ENCODE results near the gene CREB5. TPM values are rescaled to one million over a fixed set of nuclear protein-coding genes. Genes with fewer than 3 reads are reported as not detected.
A peak's percentile ranks its signal among the peaks of the same experiment; 100 is the strongest.

CREB5 gene
- total RNA-seq, 4 donors from 2014 or later, result 6.6 to 18.6 (median 12.6) TPM

DNA sequence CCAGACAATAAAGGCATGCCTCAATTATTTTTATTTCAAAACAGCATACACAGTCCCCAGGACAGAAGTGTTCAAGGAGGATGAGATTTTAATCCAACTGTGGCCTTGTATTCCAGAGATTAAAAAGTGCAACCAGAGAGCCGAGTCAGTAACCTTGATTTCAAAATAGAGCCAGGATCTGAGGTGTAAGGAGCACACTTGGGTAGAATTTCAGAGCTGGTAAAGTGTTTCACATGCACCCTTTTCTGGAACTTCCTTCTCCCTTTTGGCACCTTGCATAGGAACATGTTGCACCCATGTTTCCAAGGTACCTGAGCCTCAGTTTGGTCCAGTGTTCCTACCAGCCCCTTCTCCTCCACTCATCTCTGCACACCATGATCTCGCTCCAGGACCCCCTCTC is 320.7 kb downstream of the CREB5 start:
- no peaks in the 10 kb centered on the region for H3K27me3 ChIP-seq
- no peaks in the 10 kb centered on the region for H3K36me3 ChIP-seq
- no peak for DNase-seq (ENCODE audit: extremely low spot score)
- peaks cover 0 to 47% (median 46%) of the 10 kb centered on the region in 4 donors for H3K4me1 ChIP-seq
- no peaks in the 10 kb centered on the region for H3K9me3 ChIP-seq
- WGBS, result 78% methylated on average over 2 of the region's 2 CpGs
- intact Hi-C loops (cut with DNase I), result no loop called here
- peak overlapping the region in 3 of 4 donors; percentile 30 to 37 (median 30) for H3K4me3 ChIP-seq
- H3K27ac ChIP-seq (replicated peaks in 1 of 4), result peak overlapping the region; percentile 31 to 63 (median 56)
- TF ChIP-seq EP300 (IDR thresholded peaks at IDR 0.05) (no peak), POLR2AphosphoS5 (IDR thresholded peaks at IDR 0.05) (no peak), POLR2A (IDR thresholded peaks at IDR 0.05; ENCODE audit: low read depth) (no peak)
- TF ChIP-seq, protein P1, sequence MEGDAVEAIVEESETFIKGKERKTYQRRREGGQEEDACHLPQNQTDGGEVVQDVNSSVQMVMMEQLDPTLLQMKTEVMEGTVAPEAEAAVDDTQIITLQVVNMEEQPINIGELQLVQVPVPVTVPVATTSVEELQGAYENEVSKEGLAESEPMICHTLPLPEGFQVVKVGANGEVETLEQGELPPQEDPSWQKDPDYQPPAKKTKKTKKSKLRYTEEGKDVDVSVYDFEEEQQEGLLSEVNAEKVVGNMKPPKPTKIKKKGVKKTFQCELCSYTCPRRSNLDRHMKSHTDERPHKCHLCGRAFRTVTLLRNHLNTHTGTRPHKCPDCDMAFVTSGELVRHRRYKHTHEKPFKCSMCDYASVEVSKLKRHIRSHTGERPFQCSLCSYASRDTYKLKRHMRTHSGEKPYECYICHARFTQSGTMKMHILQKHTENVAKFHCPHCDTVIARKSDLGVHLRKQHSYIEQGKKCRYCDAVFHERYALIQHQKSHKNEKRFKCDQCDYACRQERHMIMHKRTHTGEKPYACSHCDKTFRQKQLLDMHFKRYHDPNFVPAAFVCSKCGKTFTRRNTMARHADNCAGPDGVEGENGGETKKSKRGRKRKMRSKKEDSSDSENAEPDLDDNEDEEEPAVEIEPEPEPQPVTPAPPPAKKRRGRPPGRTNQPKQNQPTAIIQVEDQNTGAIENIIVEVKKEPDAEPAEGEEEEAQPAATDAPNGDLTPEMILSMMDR (IDR thresholded peaks at IDR 0.05), result no peak

DNA sequence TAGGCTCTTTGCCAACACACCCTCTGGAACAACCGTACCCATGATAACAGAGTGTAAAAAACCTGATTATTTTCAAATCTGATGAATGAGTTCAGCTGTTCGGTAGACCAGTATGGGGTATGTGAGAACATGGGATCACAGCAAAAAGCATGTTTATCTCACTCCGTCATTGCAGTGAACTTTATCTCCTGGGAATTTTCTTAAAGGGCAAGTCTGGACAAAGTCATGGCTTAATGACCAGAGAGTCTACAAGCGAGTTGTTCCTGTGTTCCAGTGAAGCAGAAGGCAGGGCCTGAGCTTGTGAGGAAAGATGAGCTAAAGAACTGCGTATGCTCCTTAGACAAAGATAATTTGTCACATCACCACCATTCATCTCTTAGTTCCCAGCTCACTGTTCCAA is 326.1 kb downstream of the CREB5 start:
- peaks cover 0 to 10% (median 9%) of the 10 kb centered on the region in 4 donors for H3K4me1 ChIP-seq
- TF ChIP-seq POLR2A (IDR thresholded peaks at IDR 0.05; ENCODE audit: low read depth) (no peak), POLR2AphosphoS5 (IDR thresholded peaks at IDR 0.05) (no peak), EP300 (IDR thresholded peaks at IDR 0.05) (no peak)
- TF ChIP-seq, protein P1 (IDR thresholded peaks at IDR 0.05), result no peak
- H3K9me3 ChIP-seq, result no peaks in the 10 kb centered on the region
- H3K36me3 ChIP-seq, result no peaks in the 10 kb centered on the region
- DNase-seq (ENCODE audit: extremely low spot score), result no peak
- no peaks in the 10 kb centered on the region for H3K27me3 ChIP-seq
- intact Hi-C loops (cut with DNase I), result no loop called here
- 75% methylated on average over 5 of the region's 5 CpGs for WGBS
- H3K27ac ChIP-seq (replicated peaks in 1 of 4), result no peak overlapping the region
- H3K4me3 ChIP-seq, result no peak overlapping the region

DNA sequence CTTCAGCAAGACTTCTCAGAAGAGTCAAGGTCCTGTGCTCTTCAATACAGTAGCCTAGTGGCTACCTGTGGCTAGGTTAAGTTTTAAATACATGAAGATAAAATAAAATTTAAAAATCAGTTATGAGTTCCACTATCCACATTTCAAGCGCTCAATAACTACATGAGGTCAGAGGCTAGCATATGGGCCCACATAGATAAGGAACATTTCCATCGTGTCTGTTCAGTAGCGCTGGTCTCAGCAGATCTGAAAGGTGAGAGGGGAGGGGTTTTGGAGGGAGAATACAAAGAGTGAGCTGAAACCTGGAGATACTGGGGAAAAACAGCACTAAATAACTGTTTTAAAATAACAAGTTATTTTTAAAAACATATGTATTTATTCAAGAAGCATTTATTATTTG is 326.8 kb downstream of the CREB5 start:
- Histone ChIP-seq H3K27ac (replicated peaks in 1 of 4) (no peak overlapping the region), H3K36me3 (no peaks in the 10 kb centered on the region), H3K27me3 (no peaks in the 10 kb centered on the region), H3K9me3 (no peaks in the 10 kb centered on the region), H3K4me1 (peaks cover 0 to 5% (median 4%) of the 10 kb centered on the region in 4 donors), H3K4me3 (no peak overlapping the region)
- TF ChIP-seq EP300 (IDR thresholded peaks at IDR 0.05) (no peak), POLR2AphosphoS5 (IDR thresholded peaks at IDR 0.05) (no peak), POLR2A (IDR thresholded peaks at IDR 0.05; ENCODE audit: low read depth) (no peak)
- TF ChIP-seq, protein P1 (IDR thresholded peaks at IDR 0.05), result no peak
- DNase-seq (ENCODE audit: extremely low spot score), result no peak
- 92% methylated on average over 3 of the region's 3 CpGs for WGBS
- intact Hi-C loops (cut with DNase I), result no loop called here

DNA sequence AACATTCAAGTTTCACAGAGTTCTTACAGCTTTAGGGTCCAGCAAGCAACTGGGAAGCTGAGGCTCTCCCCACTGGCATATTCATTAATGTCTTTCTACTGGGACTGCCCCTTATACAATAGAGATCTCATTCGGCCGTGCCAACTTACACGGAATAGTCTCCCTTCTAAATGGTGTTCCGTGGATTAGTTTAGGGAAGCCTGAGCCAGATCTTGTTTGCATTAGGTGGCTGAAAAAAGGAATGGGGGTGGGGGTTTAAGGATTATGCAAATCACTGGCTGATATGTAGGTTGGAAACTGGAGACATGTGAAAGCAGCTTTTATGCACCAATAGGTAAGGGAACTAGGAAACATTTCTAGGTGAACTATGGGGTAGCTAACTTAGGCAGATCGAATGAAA is 327.5 kb downstream of the CREB5 start:
- Histone ChIP-seq H3K4me3 (no peak overlapping the region), H3K4me1 (peaks cover 2 to 6% (median 5%) of the 10 kb centered on the region in 4 donors), H3K27ac (replicated peaks in 1 of 4) (no peak overlapping the region), H3K27me3 (no peaks in the 10 kb centered on the region), H3K9me3 (no peaks in the 10 kb centered on the region), H3K36me3 (no peaks in the 10 kb centered on the region)
- no peak for DNase-seq (ENCODE audit: extremely low spot score)
- 77% methylated on average over 5 of the region's 5 CpGs for WGBS
- intact Hi-C loops (cut with DNase I), result no loop called here
- no peak for TF ChIP-seq POLR2A (IDR thresholded peaks at IDR 0.05; ENCODE audit: low read depth)
- TF ChIP-seq, protein P1 (IDR thresholded peaks at IDR 0.05), result no peak
- no peak for TF ChIP-seq POLR2AphosphoS5 (IDR thresholded peaks at IDR 0.05)
- TF ChIP-seq EP300 (IDR thresholded peaks at IDR 0.05), result no peak

DNA sequence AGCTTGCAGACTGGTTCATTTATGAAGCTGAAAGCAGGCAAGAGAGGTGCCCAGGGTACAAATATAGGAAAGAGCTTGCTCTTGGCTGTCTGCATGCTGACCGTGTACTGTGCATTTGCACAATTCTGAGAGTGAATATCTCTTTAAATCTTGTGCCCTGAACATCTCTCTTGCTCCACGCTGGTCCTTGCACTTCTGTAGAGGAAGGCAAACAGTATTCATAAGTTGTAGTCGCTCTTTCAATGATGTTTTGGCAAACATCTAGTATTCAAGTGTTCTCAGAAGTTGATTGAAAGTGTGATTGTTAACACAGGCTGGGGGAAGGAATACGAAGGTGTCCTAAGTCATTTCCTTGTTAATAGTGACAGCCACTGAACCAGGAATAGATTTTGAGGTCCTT is 332.6 kb downstream of the CREB5 start:
- no peak overlapping the region for H3K4me3 ChIP-seq
- no peak overlapping the region for H3K27ac ChIP-seq (replicated peaks in 1 of 4)
- no peaks in the 10 kb centered on the region for H3K9me3 ChIP-seq
- 70% methylated on average over 4 of the region's 4 CpGs for WGBS
- no peak for TF ChIP-seq POLR2AphosphoS5 (IDR thresholded peaks at IDR 0.05)
- no peak for TF ChIP-seq POLR2A (IDR thresholded peaks at IDR 0.05; ENCODE audit: low read depth)
- TF ChIP-seq, protein P1 (IDR thresholded peaks at IDR 0.05), result no peak
- no peak for TF ChIP-seq EP300 (IDR thresholded peaks at IDR 0.05)
- H3K27me3 ChIP-seq, result no peaks in the 10 kb centered on the region
- DNase-seq (ENCODE audit: extremely low spot score), result no peak
- intact Hi-C loops (cut with DNase I), result no loop called here
- peaks cover 27 to 47% (median 36%) of the 10 kb centered on the region in 4 donors for H3K4me1 ChIP-seq
- H3K36me3 ChIP-seq, result no peaks in the 10 kb centered on the region

Data from esophagus muscularis mucosa (tissue), 4 donors.